GM21528 (cell line): Measurements from ENCODE around the gene ZBTB3.
"Not testable (repeated sequence)": the region's sequence is repeated elsewhere in the genome, so short reads cannot be mapped to it uniquely, and the experiment has no call there.

ENCODE experiments used
- ATAC-seq: cut with Tn5 transposase; IDR thresholded peaks from one replicate; pipeline ENCODE4 v1.9.1; 2021; ENCODE audit warnings: mild to moderate bottlenecking, moderate library complexity; ENCODE audit not compliant: unreplicated experiment, low FRiP score

Gene ZBTB3

GRCh38 chr11:62757846-62758788 is 4.2 kb upstream of the ZBTB3 start:
- ATAC-seq, result no peak

- no peak for ATAC-seq
Measured at GRCh38 chr11:62755086-62755615, 1.2 kb upstream of the ZBTB3 start.

- ATAC-seq, result no peak
Measured at GRCh38 chr11:62752994-62753735, 795 bp downstream of the ZBTB3 start.

DNA sequence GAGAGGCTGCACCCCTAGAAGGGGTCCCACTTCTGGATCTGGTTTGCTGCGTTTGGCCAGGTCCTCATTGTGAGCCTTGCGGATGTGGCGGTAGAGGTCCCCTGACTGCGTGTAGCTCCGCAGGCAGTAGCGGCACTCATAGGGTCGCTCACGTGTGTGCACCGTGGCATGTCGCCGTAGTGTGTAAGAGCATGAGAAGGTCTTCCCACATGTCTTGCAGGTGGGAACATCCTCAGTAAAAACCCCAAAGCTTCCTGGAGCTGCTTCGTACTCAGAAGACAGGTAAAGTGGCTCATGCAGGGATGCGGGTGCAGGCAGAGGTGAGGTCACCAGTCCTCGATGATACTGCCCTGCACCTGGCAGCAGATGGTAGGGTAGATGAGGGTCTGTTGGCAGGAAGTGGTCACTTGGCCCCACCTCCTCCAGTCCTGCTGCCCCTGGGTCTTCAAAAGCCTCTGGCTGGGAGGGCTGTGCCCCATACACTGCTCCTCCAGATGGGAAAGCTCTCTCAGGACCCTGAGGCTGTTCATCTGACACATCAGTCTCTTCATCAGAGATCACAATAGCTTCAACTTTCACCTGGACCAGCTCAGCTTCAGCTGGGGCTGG is 1.7 kb downstream of the ZBTB3 start:
- no peak for ATAC-seq

GRCh38 chr11:62749931-62750330 is 4.0 kb downstream of the ZBTB3 start:
- not testable (repeated sequence) for ATAC-seq

- ATAC-seq, result no peak
Measured at GRCh38 chr11:62747475-62748160, 6.3 kb downstream of the ZBTB3 start.

DNA sequence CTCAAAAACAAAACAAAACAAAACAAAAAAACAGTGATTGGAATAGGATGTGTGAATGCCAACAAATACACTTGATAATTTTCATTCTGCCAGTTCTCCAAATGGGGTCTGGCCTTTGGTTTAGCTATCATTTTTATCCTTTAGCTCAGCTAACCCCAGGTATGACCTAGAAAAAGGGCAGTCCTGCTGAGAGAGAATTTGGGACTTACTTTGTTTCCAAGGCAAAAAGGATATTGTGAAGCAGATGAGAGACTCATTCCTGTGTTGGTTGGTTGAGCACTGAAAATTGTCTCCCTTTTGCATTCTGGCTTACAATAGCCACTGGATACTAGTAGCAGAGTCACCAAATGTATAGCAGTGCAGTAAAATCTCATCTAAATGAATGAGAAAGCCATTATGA is 16.8 kb downstream of the ZBTB3 start:
- no peak for ATAC-seq

DNA sequence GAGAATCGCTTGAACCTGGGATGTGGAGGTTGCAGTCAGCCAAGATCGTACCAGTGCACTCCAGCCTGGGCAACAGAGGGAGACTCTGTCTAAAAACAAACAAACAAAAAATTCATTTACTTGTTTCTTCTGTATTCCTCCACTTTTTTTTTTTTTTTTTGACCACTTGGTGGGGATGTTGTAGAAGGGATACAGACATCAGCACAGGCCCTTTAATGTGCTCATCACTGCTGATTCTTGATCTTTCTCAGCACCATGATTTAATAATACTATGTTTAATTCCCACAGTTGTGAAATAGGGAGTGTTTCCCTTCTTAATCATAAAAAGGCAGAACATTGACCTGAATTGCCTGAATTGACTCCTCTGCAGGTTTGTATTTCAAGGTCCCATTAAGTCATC is 21.1 kb downstream of the ZBTB3 start:
- ATAC-seq, result no peak

DNA sequence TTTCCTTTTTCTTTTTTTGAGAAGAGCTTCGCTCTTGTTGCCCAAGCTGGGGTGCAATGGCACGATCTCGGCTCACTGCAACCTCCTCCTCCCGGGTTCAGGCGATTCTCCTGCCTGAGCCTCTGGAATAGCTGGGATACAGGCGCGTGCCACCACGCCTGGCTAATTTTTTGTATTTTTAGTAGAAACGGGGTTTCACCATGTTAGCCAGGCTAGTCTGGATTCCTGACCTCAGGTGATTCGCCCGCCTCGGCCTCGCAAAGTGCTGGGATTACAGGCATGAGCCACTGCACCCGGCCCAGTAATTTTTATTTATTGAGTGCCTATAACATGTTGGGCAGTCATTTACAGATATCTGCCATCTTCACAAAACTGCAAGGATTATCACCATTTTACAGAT is 23.9 kb downstream of the ZBTB3 start:
- not testable (repeated sequence) for ATAC-seq

DNA sequence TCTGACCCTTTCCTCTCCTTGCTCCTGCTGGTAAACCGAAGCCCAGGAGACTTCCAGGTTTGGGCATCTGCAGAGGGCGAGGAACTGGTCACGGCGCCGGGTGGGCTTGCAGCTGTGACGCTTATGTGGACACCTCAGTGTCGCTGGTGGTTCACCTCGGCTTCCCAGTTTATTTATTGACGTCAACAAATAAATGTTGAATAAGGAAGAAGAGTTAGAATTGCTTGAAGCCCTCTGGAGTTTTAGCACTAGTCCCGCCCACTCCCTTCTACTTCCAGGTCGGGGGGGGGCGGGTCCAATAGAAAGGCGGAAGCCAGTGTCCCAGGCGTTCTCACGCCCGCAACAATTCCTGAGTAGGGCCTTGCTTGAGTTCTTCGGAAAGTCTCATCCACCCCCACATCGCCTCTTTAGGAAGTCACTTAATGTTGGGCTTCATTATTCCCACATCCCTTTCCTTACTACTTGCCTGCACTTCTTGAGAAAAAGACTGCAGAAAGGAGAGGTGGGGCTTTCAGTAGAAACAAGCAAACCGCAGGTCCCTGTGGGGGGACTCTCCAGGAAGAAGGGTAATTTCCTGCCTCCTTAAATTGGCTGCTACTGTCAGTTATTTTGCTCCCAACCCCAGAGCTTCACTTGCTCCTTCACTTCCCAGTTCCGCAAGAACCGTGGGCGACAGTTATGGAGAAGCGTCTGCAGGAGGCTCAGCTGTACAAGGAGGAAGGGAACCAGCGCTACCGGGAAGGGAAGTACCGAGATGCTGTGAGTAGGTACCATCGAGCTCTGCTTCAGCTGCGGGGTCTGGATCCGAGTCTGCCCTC is 25.6 kb downstream of the ZBTB3 start, which contains the start of gene TTC9C:
Gene TTC9C, plus strand, starts transcription at position 316 of the 818 bp plus-strand sequence. Its CDS starts 363 bp downstream, at position 679.
- ATAC-seq, result peak; percentile 26

- peak; percentile 58 for ATAC-seq
Measured at GRCh38 chr11:62727872-62728170, 26.1 kb downstream of the ZBTB3 start.

- peak; percentile 63 for ATAC-seq
Measured at GRCh38 chr11:62727165-62727871, 26.6 kb downstream of the ZBTB3 start, which contains the start of gene HNRNPUL2. HNRNPUL2 (minus strand) TSS chr11:62727457; CDS start chr11:62727156, 301 bp downstream.

- peak; percentile 4 for ATAC-seq
Measured at GRCh38 chr11:62726915-62727164, 27.1 kb downstream of the ZBTB3 start.

DNA sequence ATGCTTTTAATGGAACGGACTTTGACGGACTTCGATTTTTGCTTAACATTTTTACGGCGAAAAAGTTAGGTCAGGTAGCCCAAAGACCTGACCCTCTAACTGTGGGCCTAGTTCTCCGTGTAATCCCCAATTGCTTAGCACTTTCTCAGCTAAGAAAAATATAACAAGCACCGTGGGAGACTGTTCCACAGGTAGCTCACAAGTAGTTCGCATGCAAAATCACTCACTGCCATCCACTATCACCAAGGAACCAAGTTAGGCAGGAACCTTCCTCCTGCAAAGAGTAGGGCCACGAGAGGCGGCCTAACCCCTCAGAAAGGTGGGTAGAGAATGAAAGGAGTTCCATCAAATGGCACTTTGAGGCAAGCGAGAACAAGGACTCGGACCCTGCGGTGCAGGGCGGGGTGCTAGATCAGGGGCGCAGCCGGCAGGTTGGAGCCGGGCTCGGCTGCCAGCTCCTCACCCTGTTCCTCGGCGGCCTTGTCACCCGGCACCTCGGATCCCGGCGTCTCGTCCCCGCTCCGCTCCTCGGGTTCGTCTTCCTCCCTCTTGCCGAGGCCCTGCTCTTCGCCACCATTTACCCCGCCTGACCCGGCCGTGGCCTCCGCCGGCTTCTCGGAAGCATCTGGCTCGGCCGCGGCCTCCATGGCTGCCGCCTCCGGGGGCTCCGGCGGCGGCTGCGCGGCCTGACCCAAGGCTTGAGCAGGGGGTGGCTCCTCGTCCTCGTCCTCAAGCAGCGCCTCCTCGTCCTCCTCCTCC is 27.6 kb downstream of the ZBTB3 start:
- peak; percentile 1 for ATAC-seq

DNA sequence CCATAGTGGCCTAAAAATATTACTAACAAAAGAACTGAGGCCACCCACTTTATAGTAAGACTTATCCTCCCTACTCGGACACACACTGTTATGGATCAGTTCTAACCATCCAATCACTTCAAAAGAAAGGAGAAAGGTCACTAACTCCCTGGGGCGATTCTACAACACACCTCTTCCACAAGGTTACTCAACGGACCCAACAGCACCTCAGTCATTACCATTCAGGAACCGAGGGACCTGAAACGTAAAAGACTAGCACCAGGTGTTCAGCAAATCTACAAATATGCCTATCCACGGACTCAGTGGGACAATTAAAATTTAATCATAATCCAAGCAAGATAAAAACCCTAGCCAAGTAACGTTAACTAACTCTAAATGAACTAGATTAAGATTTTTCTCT is 28.3 kb downstream of the ZBTB3 start:
- ATAC-seq, result no peak

DNA sequence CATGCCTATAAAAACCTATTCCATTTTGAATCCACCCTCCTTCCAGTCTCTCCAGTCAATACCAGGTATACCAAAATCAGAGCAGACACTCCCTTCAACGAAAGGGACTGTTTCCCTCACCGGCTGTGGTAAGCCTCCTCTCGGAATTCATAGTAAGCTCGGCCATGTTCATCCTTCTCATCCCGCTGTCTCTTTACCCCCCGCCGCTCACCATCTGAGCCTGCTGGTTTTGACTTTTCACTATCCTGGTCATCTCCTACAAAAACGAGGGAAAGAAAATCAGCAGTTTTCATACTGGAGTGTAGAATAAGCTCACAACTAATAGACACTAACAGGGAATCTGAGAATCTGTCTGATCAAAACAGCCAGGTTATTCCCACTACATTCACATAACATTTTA is 29.8 kb downstream of the ZBTB3 start:
- no peak for ATAC-seq

- ATAC-seq, result no peak
Measured at GRCh38 chr11:62721994-62722393, 32.0 kb downstream of the ZBTB3 start.

DNA sequence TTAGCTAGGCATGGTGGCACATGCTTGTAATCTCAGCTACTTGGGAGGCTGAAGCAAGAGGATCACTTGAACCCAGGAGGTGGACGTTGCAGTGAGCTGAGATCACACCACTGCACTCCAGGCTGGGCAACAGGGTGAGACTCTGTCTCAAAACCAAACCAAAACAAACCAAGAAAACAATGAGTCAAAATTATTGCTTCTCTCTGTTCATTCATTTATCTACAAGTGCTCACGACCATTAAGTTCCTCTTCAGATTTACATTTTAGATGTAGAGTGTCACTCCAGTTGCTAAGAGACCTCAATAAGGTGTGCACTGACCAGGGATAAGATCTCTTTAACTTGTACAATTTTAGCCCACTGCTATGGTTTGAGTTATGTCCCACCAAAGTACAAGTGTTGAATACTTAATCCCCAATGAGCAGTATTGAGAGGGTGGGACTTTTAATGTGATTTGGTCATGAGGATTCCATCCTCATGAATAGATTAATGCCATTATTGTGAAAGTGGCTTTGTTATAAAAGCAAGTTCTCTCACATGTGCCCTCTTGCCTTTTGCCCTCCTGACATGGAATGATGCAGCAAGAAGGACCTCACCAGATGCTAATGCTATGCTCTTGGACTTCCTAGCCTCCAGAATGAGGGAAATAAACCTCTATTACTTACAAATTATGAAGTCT is 34.5 kb downstream of the ZBTB3 start:
- no peak for ATAC-seq
